ENCODE data around the gene ZNF780A. TPM values are rescaled to one million over a fixed set of nuclear protein-coding genes. Genes with fewer than 3 reads are reported as not detected.
A peak's percentile ranks its signal among the peaks of the same experiment; 100 is the strongest.
"Not testable (repeated sequence)": the region's sequence is repeated elsewhere in the genome, so short reads cannot be mapped to it uniquely, and the experiment has no call there.

The ZNF780A gene
- total RNA-seq, 1 donor from 2014 or later: 29.8 TPM

- FAIRE-seq: no peak
- DNase-seq (ENCODE audit: low spot score in 2 of 2): no peak
These were observed 2.3 kb downstream of the ZNF780A start for GRCh38 chr19:40088299-40089047.

- FAIRE-seq (no peak), DNase-seq (ENCODE audit: low spot score in 2 of 2) (no peak)
These were observed 5.8 kb downstream of the ZNF780A start for GRCh38 chr19:40084948-40085347.

GRCh38 chr19:40081411-40081810 is 9.3 kb downstream of the ZNF780A start:
- DNase-seq (ENCODE audit: low spot score in 2 of 2): no peak
- FAIRE-seq: no peak

- no peak for FAIRE-seq
These were observed 10.5 kb downstream of the ZNF780A start for GRCh38 chr19:40080289-40080688.

GRCh38 chr19:40078377-40078776 is 12.4 kb downstream of the ZNF780A start:
- no peak for DNase-seq (ENCODE audit: low spot score in 2 of 2)
- no peak for FAIRE-seq

More at GRCh38 chr19:40080289-40080688, 10.5 kb downstream of the ZNF780A start:
- DNase-seq (ENCODE audit: low spot score in 2 of 2): no peak

- no peak for FAIRE-seq
These were observed 20.7 kb downstream of the ZNF780A start for GRCh38 chr19:40070058-40070457.

GRCh38 chr19:40059624-40060023 is 31.1 kb downstream of the ZNF780A start:
- FAIRE-seq (no peak), DNase-seq (ENCODE audit: low spot score in 2 of 2) (no peak)

More at GRCh38 chr19:40070058-40070457, 20.7 kb downstream of the ZNF780A start:
- no peak for DNase-seq (ENCODE audit: low spot score in 2 of 2)

GRCh38 chr19:40057166-40057565 is 33.6 kb downstream of the ZNF780A start:
- FAIRE-seq: no peak
- DNase-seq (ENCODE audit: low spot score in 2 of 2): no peak

- no peak for FAIRE-seq
- no peak for DNase-seq (ENCODE audit: low spot score in 2 of 2)
These were observed 34.2 kb downstream of the ZNF780A start for GRCh38 chr19:40056505-40056904.

GRCh38 chr19:40055832-40056504 is 34.8 kb downstream of the ZNF780A start, which contains the start of gene ZNF780B:
ZNF780B (minus strand) TSS chr19:40056231; CDS start chr19:40050332, 5,899 bp downstream.
- FAIRE-seq (no peak), DNase-seq (ENCODE audit: low spot score in 2 of 2) (peak; percentile 23 to 50)

- FAIRE-seq: no peak
- DNase-seq (ENCODE audit: low spot score in 2 of 2): no peak
These were observed 35.7 kb downstream of the ZNF780A start for GRCh38 chr19:40055049-40055448.

GRCh38 chr19:40054632-40055031 is 36.1 kb downstream of the ZNF780A start:
- no peak for FAIRE-seq

GRCh38 chr19:40053491-40053890 is 37.3 kb downstream of the ZNF780A start:
- FAIRE-seq (no peak), DNase-seq (ENCODE audit: low spot score in 2 of 2) (no peak)

More at GRCh38 chr19:40054632-40055031, 36.1 kb downstream of the ZNF780A start:
- DNase-seq (ENCODE audit: low spot score in 2 of 2): no peak

- not testable (repeated sequence) for DNase-seq (ENCODE audit: low spot score in 2 of 2); FAIRE-seq
These were observed 49.0 kb downstream of the ZNF780A start for GRCh38 chr19:40041718-40042117.

GRCh38 chr19:40038047-40038446 is 52.7 kb downstream of the ZNF780A start:
- not testable (repeated sequence) for FAIRE-seq; DNase-seq (ENCODE audit: low spot score in 2 of 2)

GRCh38 chr19:40035996-40036395 is 54.7 kb downstream of the ZNF780A start:
- no peak for FAIRE-seq
- DNase-seq (ENCODE audit: low spot score in 2 of 2): no peak

GRCh38 chr19:40033989-40034560 is 56.7 kb downstream of the ZNF780A start:
- DNase-seq (ENCODE audit: low spot score in 2 of 2): no peak
- no peak for FAIRE-seq

- DNase-seq (ENCODE audit: low spot score in 2 of 2) (no peak), FAIRE-seq (no peak)
These were observed 64.2 kb downstream of the ZNF780A start for GRCh38 chr19:40026597-40026970.

- FAIRE-seq: no peak
These were observed 64.7 kb downstream of the ZNF780A start for GRCh38 chr19:40025938-40026596.

GRCh38 chr19:40023969-40024368 is 66.8 kb downstream of the ZNF780A start:
- FAIRE-seq (no peak), DNase-seq (ENCODE audit: low spot score in 2 of 2) (no peak)

More at GRCh38 chr19:40025938-40026596, 64.7 kb downstream of the ZNF780A start:
- DNase-seq (ENCODE audit: low spot score in 2 of 2): no peak

Measured in frontal cortex (tissue), 4 donors.